Measurements from ENCODE around the gene ATXN1.
A peak's percentile ranks its signal among the peaks of the same experiment; 100 is the strongest.

Gene ATXN1

DNA sequence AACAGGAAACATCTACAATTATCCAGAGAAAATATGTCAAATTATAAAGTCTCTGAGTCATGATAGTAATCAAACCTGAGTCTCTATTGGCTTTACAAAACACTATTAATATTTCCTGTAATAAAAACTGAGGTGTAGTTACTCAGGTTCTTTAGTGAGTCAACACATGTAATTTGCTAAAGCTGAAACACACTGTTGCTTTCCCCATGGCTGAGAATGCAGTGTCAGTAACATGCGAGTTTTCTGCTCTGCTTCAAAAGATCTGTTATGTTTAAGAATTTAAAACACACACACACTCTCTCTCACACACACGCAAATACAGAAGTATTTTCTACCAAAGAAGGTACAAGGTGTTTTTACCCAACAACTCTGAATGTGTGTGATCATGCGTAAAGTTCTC is 38.6 kb downstream of the ATXN1 start:
- Histone ChIP-seq H3K9me2 (replicated peaks; ENCODE audit: control insufficient read depth, low read length) (no peaks in the 10 kb centered on the region), H3F3A (ENCODE audit: control insufficient read depth, insufficient read depth) (no peaks in the 10 kb centered on the region), H3K9me3 (ENCODE audit: control insufficient read depth, insufficient read depth, low read length) (no peaks in the 10 kb centered on the region), H3K79me2 (ENCODE audit: control insufficient read depth, low read length) (no peaks in the 10 kb centered on the region), H3K4me2 (ENCODE audit: low read length) (peak overlapping the region; percentile 8; the same call in 1 of the 2 replicates), H3K27me3 (ENCODE audit: control insufficient read depth, low read length) (no peaks in the 10 kb centered on the region), H3K36me3 (ENCODE audit: control insufficient read depth, low read length) (no peaks in the 10 kb centered on the region), H3K4me3 (ENCODE audit: low read length) (no peak overlapping the region), H3K4me1 (ENCODE audit: control insufficient read depth, low read length) (peaks cover 13% of the 10 kb centered on the region), H4K20me1 (ENCODE audit: control insufficient read depth, insufficient read depth, low read depth, low read length) (no peaks in the 10 kb centered on the region), H3K27ac (ENCODE audit: low read depth, low read length) (no peak overlapping the region)
- no peak for TF ChIP-seq CTCF (IDR thresholded peaks at IDR 0.05; ENCODE audit: low read depth, low read length, poor library complexity, severe bottlenecking)

DNA sequence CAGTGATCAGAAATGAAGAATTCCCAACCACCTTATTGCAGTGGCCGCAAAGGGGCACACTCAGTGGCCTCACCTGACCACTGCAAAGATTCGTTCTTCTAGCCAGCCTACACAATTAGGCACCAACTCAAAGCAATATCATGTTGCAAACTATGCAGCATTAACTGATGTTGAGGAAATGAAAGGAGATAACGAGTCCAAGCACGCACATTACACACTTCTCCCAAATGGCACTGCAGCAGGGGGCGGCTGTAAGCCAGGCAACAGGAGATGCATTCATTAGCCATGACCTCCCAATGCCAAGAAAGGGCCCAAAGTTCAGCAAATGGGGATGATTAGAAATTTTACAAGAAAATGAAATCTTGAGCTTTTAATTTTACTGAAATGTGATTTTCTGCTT is 39.3 kb downstream of the ATXN1 start:
- Histone ChIP-seq H3K9me2 (replicated peaks; ENCODE audit: control insufficient read depth, low read length) (no peaks in the 10 kb centered on the region), H3K4me3 (ENCODE audit: low read length) (no peak overlapping the region), H3K36me3 (ENCODE audit: control insufficient read depth, low read length) (no peaks in the 10 kb centered on the region), H3K27ac (ENCODE audit: low read depth, low read length) (no peak overlapping the region), H3K79me2 (ENCODE audit: control insufficient read depth, low read length) (no peaks in the 10 kb centered on the region), H4K20me1 (ENCODE audit: control insufficient read depth, insufficient read depth, low read depth, low read length) (no peaks in the 10 kb centered on the region), H3K4me1 (ENCODE audit: control insufficient read depth, low read length) (peaks cover 13% of the 10 kb centered on the region), H3K9me3 (ENCODE audit: control insufficient read depth, insufficient read depth, low read length) (no peaks in the 10 kb centered on the region), H3K4me2 (ENCODE audit: low read length) (no peak overlapping the region), H3K27me3 (ENCODE audit: control insufficient read depth, low read length) (no peaks in the 10 kb centered on the region), H3F3A (ENCODE audit: control insufficient read depth, insufficient read depth) (no peaks in the 10 kb centered on the region)
- TF ChIP-seq CTCF (IDR thresholded peaks at IDR 0.05; ENCODE audit: low read depth, low read length, poor library complexity, severe bottlenecking) (no peak), EZH2phosphoT487 (IDR thresholded peaks at IDR 0.05; ENCODE audit: borderline replicate concordance, low read length) (no peak)

DNA sequence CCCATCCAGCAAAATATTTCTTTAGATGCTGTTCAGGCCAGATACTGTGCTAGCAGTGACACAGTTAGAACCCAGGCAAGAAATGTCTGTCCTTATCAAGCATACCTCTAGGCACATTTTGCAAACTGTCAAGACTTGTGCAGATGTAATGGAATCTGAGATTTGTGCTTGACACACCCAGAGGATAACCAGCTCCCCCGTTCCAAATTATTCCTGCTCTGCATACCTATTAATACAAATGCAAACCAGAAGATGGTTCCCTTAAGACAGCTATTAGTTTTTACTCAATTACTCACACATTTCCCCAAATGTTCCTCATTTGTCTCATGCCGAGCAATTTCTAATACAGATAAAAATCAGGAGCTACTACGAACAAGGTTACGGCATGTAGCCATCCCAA is 40.4 kb downstream of the ATXN1 start:
- TF ChIP-seq EZH2phosphoT487 (IDR thresholded peaks at IDR 0.05; ENCODE audit: borderline replicate concordance, low read length) (no peak), CTCF (IDR thresholded peaks at IDR 0.05; ENCODE audit: low read depth, low read length, poor library complexity, severe bottlenecking) (no peak)
- peaks cover 13% of the 10 kb centered on the region for H3K4me1 ChIP-seq (ENCODE audit: control insufficient read depth, low read length)
- no peaks in the 10 kb centered on the region for H3K36me3 ChIP-seq (ENCODE audit: control insufficient read depth, low read length)
- H3K27ac ChIP-seq (ENCODE audit: low read depth, low read length): no peak overlapping the region
- H3K9me2 ChIP-seq (replicated peaks; ENCODE audit: control insufficient read depth, low read length): no peaks in the 10 kb centered on the region
- no peak overlapping the region for H3K4me3 ChIP-seq (ENCODE audit: low read length)
- H3K27me3 ChIP-seq (ENCODE audit: control insufficient read depth, low read length): no peaks in the 10 kb centered on the region
- H3K9me3 ChIP-seq (ENCODE audit: control insufficient read depth, insufficient read depth, low read length): no peaks in the 10 kb centered on the region
- no peaks in the 10 kb centered on the region for H3K79me2 ChIP-seq (ENCODE audit: control insufficient read depth, low read length)
- H3F3A ChIP-seq (ENCODE audit: control insufficient read depth, insufficient read depth): no peaks in the 10 kb centered on the region
- H3K4me2 ChIP-seq (ENCODE audit: low read length): no peak overlapping the region
- H4K20me1 ChIP-seq (ENCODE audit: control insufficient read depth, insufficient read depth, low read depth, low read length): no peaks in the 10 kb centered on the region

- no peaks in the 10 kb centered on the region for H3K79me2 ChIP-seq (ENCODE audit: control insufficient read depth, low read length)
- no peaks in the 10 kb centered on the region for H4K20me1 ChIP-seq (ENCODE audit: control insufficient read depth, insufficient read depth, low read depth, low read length)
- H3K9me2 ChIP-seq (replicated peaks; ENCODE audit: control insufficient read depth, low read length): no peaks in the 10 kb centered on the region
- no peaks in the 10 kb centered on the region for H3K36me3 ChIP-seq (ENCODE audit: control insufficient read depth, low read length)
- H3F3A ChIP-seq (ENCODE audit: control insufficient read depth, insufficient read depth): no peaks in the 10 kb centered on the region
- H3K4me1 ChIP-seq (ENCODE audit: control insufficient read depth, low read length): peaks cover 13% of the 10 kb centered on the region
- TF ChIP-seq EZH2phosphoT487 (IDR thresholded peaks at IDR 0.05; ENCODE audit: borderline replicate concordance, low read length) (no peak), CTCF (IDR thresholded peaks at IDR 0.05; ENCODE audit: low read depth, low read length, poor library complexity, severe bottlenecking) (no peak)
- H3K27me3 ChIP-seq (ENCODE audit: control insufficient read depth, low read length): no peaks in the 10 kb centered on the region
- H3K4me3 ChIP-seq (ENCODE audit: low read length): no peak overlapping the region
- no peak overlapping the region for H3K4me2 ChIP-seq (ENCODE audit: low read length)
- H3K27ac ChIP-seq (ENCODE audit: low read depth, low read length): no peak overlapping the region
- H3K9me3 ChIP-seq (ENCODE audit: control insufficient read depth, insufficient read depth, low read length): no peaks in the 10 kb centered on the region
These were observed 41.8 kb downstream of the ATXN1 start for GRCh38 chr6:16719488-16719887.
